ENCODE results near the gene TSPAN3. TPM values are rescaled to one million over a fixed set of nuclear protein-coding genes. Genes with fewer than 3 reads are reported as not detected.
A peak's percentile ranks its signal among the peaks of the same experiment; 100 is the strongest.

Gene TSPAN3
- total RNA-seq, 1 donor from 2014 or later: 292 TPM

- H3K27ac ChIP-seq: no peak overlapping the region
- H3K9me3 ChIP-seq: no peaks in the 10 kb centered on the region
- intact Hi-C loops (cut with DNase I): no loop called here
- TF ChIP-seq, protein P1, sequence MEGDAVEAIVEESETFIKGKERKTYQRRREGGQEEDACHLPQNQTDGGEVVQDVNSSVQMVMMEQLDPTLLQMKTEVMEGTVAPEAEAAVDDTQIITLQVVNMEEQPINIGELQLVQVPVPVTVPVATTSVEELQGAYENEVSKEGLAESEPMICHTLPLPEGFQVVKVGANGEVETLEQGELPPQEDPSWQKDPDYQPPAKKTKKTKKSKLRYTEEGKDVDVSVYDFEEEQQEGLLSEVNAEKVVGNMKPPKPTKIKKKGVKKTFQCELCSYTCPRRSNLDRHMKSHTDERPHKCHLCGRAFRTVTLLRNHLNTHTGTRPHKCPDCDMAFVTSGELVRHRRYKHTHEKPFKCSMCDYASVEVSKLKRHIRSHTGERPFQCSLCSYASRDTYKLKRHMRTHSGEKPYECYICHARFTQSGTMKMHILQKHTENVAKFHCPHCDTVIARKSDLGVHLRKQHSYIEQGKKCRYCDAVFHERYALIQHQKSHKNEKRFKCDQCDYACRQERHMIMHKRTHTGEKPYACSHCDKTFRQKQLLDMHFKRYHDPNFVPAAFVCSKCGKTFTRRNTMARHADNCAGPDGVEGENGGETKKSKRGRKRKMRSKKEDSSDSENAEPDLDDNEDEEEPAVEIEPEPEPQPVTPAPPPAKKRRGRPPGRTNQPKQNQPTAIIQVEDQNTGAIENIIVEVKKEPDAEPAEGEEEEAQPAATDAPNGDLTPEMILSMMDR (IDR thresholded peaks at IDR 0.05): no peak
- DNase-seq: no peak
- ATAC-seq: no peak
- H3K4me1 ChIP-seq: peaks cover 18% of the 10 kb centered on the region
- no peaks in the 10 kb centered on the region for H3K36me3 ChIP-seq
- H3K27me3 ChIP-seq (ENCODE audit: low read depth): no peaks in the 10 kb centered on the region
- no peak overlapping the region for H3K4me3 ChIP-seq
These were observed 60.1 kb downstream of the TSPAN3 start for GRCh38 chr15:77010857-77011256.

DNA sequence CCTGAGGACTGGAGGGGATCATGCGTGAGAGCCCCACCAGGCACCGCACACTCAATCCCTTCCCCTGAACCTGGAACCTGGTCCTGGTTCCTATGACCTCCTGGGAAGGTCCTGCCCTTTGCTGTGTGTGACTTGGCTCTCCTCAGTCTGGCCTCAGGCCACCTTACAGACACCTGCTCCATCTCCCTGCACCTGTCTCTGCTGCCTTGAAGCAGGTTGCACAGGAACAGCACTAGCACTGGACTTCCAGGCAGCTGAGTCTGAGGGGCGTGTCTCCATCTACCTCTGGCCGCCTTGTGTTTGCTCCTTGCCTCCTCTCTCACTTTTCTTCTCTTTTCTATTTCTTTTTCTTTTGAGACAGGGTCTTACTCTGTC lies 60.6 kb downstream of the TSPAN3 start:
- ATAC-seq (no peak), DNase-seq (no peak)
- peaks cover 12% of the 10 kb centered on the region for H3K4me1 ChIP-seq
- H3K27ac ChIP-seq: no peak overlapping the region
- TF ChIP-seq, protein P1 (IDR thresholded peaks at IDR 0.05): no peak
- no peaks in the 10 kb centered on the region for H3K9me3 ChIP-seq
- no peak overlapping the region for H3K4me3 ChIP-seq
- no peaks in the 10 kb centered on the region for H3K36me3 ChIP-seq
- intact Hi-C loops (cut with DNase I): no loop called here
- no peaks in the 10 kb centered on the region for H3K27me3 ChIP-seq (ENCODE audit: low read depth)

DNA sequence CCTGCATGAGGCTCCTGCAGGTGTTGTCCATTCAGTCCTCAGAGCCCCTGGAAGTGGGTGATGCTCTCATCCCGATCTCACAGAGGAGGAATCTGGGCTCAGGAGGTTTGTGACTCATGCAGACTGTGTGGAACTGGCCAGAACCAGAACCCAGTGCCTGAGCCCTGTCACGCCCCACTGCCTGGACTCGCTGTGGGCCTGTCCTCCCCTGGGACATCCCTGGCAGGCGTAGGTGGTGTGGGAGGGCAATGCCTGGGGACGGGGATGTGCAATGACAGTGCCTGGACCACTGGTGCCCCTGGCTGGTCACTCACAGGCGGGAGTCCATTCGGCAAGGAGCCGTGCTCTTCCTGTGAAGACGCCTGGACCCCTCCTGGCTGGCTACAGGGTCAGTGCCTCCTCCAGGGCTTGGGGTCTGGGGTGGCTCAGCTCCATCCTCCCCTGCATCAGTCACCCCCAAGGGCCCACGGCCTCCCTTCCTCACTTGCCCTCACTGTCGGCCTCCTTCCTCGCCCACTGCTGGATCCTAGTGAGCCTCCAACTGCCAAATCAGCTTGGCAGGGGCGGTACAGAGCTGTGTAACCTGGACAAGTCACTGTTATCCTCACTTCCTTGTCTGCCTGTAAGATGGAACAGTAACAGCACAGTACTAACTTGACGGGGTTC lies 61.1 kb downstream of the TSPAN3 start:
- H3K36me3 ChIP-seq: no peaks in the 10 kb centered on the region
- H3K9me3 ChIP-seq: no peaks in the 10 kb centered on the region
- H3K27ac ChIP-seq: no peak overlapping the region
- no peak for DNase-seq
- no peak for ATAC-seq
- TF ChIP-seq, protein P1 (IDR thresholded peaks at IDR 0.05): no peak
- intact Hi-C loops (cut with DNase I): no loop called here
- peaks cover 7% of the 10 kb centered on the region for H3K4me1 ChIP-seq
- no peak overlapping the region for H3K4me3 ChIP-seq
- H3K27me3 ChIP-seq (ENCODE audit: low read depth): no peaks in the 10 kb centered on the region

GRCh38 chr15:77009176-77009575 lies 61.7 kb downstream of the TSPAN3 start:
- intact Hi-C loops (cut with DNase I): no loop called here
- TF ChIP-seq, protein P1 (IDR thresholded peaks at IDR 0.05): no peak
- no peak for DNase-seq

GRCh38 chr15:77004189-77004588 lies 66.7 kb downstream of the TSPAN3 start:
- TF ChIP-seq, protein P1 (IDR thresholded peaks at IDR 0.05): no peak
- Histone ChIP-seq H3K9me3 (no peaks in the 10 kb centered on the region), H3K36me3 (no peaks in the 10 kb centered on the region), H3K4me3 (no peak overlapping the region), H3K4me1 (peaks cover 24% of the 10 kb centered on the region), H3K27me3 (ENCODE audit: low read depth) (no peaks in the 10 kb centered on the region), H3K27ac (peak overlapping the region; percentile 36)
- DNase-seq: peak; percentile 85
- intact Hi-C loops (cut with DNase I): no loop called here
- ATAC-seq: peak; percentile 78 to 81

More at GRCh38 chr15:77009176-77009575, 61.7 kb downstream of the TSPAN3 start:
- Histone ChIP-seq H3K9me3 (no peaks in the 10 kb centered on the region), H3K36me3 (no peaks in the 10 kb centered on the region), H3K4me1 (peaks cover 2% of the 10 kb centered on the region), H3K4me3 (no peak overlapping the region), H3K27ac (no peak overlapping the region), H3K27me3 (ENCODE audit: low read depth) (no peaks in the 10 kb centered on the region)
- no peak for ATAC-seq

Measured in lower lobe of right lung (tissue), 2 donors.